ENCODE results near the gene TENM4. TPM values are rescaled to one million over a fixed set of nuclear protein-coding genes. Genes with fewer than 3 reads are reported as not detected.
A peak's percentile ranks its signal among the peaks of the same experiment; 100 is the strongest.

Gene TENM4
- polyA plus RNA-seq, 1 of the 3 experiments (the other 2 are of a cell fraction), result 16.7 TPM

GRCh38 chr11:79018371-79018849 is 422.4 kb downstream of the TENM4 start (continued):
- TF ChIP-seq PBX3 (IDR thresholded peaks at IDR 0.05) (peak; percentile 93), ZBTB33 (IDR thresholded peaks at IDR 0.05; ENCODE audit: borderline replicate concordance, low read depth) (0 out of 2 replicates have a peak, but pooled peaks have one; percentile 52), YY1 (IDR thresholded peaks at IDR 0.05; ENCODE audit: low read depth) (0 out of 2 replicates have a peak, but pooled peaks have one; percentile 34), MAX (IDR thresholded peaks at IDR 0.05; ENCODE audit: low read depth) (peak; percentile 79), TCF12 (IDR thresholded peaks at IDR 0.05) (peak; percentile 100), GABPA (IDR thresholded peaks at IDR 0.05; ENCODE audit: low read depth) (no peak), CTCF (IDR thresholded peaks at IDR 0.05) (no peak), FOSL2 (IDR thresholded peaks at IDR 0.05; ENCODE audit: borderline replicate concordance, low read depth) (peak; percentile 81), MEF2A (IDR thresholded peaks at IDR 0.05; ENCODE audit: borderline replicate concordance, low read depth) (peak; percentile 78; the same call in 1 of the 2 replicates), USF2 (IDR thresholded peaks at IDR 0.05; ENCODE audit: borderline replicate concordance, low read depth, low read length) (no peak), RFX5 (IDR thresholded peaks at IDR 0.05; ENCODE audit: low read length) (no peak), ELF1 (IDR thresholded peaks at IDR 0.05) (no peak), SMC3 (IDR thresholded peaks at IDR 0.05; ENCODE audit: low read depth, low read length) (peak; percentile 22; the same call in 1 of the 2 replicates), IRF3 (IDR thresholded peaks at IDR 0.05; ENCODE audit: low read depth, low read length) (no peak), FOXM1 (IDR thresholded peaks at IDR 0.05; ENCODE audit: low read depth) (peak; percentile 97), CHD2 (IDR thresholded peaks at IDR 0.05; ENCODE audit: low read length, partially characterized antibody) (peak; percentile 74), GATA2 (CRISPR knock-in tag; IDR thresholded peaks at IDR 0.05) (peak; percentile 99), POLR2AphosphoS5 (IDR thresholded peaks at IDR 0.05; ENCODE audit: low read depth, low read length) (peak; percentile 97), FOXJ3 (CRISPR knock-in tag; IDR thresholded peaks at IDR 0.05) (peak; percentile 99)

All from SK-N-SH (cell line).